Small intestine (tissue), 16 donors: ENCODE data around the gene IWS1. TPM values are rescaled to one million over a fixed set of nuclear protein-coding genes. Genes with fewer than 3 reads are reported as not detected.

Experiments used
- DNase-seq, 2 donors: peaks; one replicate each; pipeline versions ENCODE4 v3.0.0 to v3.0.0-alpha.2; 2013
- FAIRE-seq: peaks from 2 replicates; lab custom pipeline; 2012; peaks lifted over from hg19 to GRCh38; lab: Jason Lieb, UNC
- H3K27ac ChIP-seq, 3 donors: one replicate each; pipeline ENCODE4 v1.5.1; 2013; ENCODE audit warnings: low read length in 2 of 3, mild to moderate bottlenecking in 2 of 3, control low read depth in 1 of 3, inconsistent platforms in 1 of 3, low read depth in 1 of 3, moderate library complexity in 1 of 3
- H3K27me3 ChIP-seq, 3 donors: one replicate each; pipeline ENCODE4 v1.6.1; 2013; ENCODE audit warnings: low read length in 3 of 3, inconsistent platforms in 1 of 3; ENCODE audit not compliant: control insufficient read depth in 3 of 3, insufficient read depth in 3 of 3
- H3K36me3 ChIP-seq, 3 donors: one replicate each; pipeline ENCODE4 v1.6.1; 2013; ENCODE audit warnings: low read length in 3 of 3, inconsistent platforms in 1 of 3, low read depth in 1 of 3, mild to moderate bottlenecking in 1 of 3, moderate library complexity in 1 of 3; ENCODE audit not compliant: control insufficient read depth in 3 of 3, insufficient read depth in 2 of 3
- H3K4me1 ChIP-seq, 3 donors: one replicate each; pipeline ENCODE4 v1.6.1; 2013; ENCODE audit warnings: low read length in 2 of 3, inconsistent platforms in 1 of 3, low read depth in 1 of 3, mild to moderate bottlenecking in 1 of 3, moderate library complexity in 1 of 3; ENCODE audit not compliant: control insufficient read depth in 3 of 3, insufficient read depth in 2 of 3
- H3K4me3 ChIP-seq, 3 donors: one replicate each; pipeline ENCODE4 v1.5.1; 2013; ENCODE audit warnings: low read length in 3 of 3, control low read depth in 1 of 3, inconsistent platforms in 1 of 3, low read depth in 1 of 3, mild to moderate bottlenecking in 1 of 3, moderate library complexity in 1 of 3
- H3K9me3 ChIP-seq, 2 donors: one replicate each; pipeline ENCODE4 v1.6.1; 2013; ENCODE audit warnings: low read depth in 1 of 2, low read length in 1 of 2; ENCODE audit not compliant: control insufficient read depth in 2 of 2, insufficient read depth in 1 of 2
- WGBS, 3 donors: extraction: QIAGEN DNeasy Blood & Tissue Kit; methylation state at CpG; one replicate each; pipeline ENCODE4 v1.1.7; 2013; 5-methylcytosine and 5-hydroxymethylcytosine counted together
- long read RNA-seq, 10 donors: transcript quantifications; one replicate each; lab custom pipeline, GENCODE V29; 2026
- polyA plus RNA-seq, 4 donors: library from polyadenylated mRNA; stranded (reverse) in 3 of 4; unstranded in 1 of 4; fragments of 200-250 nt in 3 of 4; fragments of 120-200 nt in 1 of 4; gene quantifications; one replicate each; pipeline versions ENCODE4 v1.2.1 to v1.2.3, GENCODE V29; 2013
- donor health status: healthy with polysubstance abuse.
- donor health status: control.
- donor health status: control.
- donor health status: Bipolar disorder and iron deficiency.
- donor health status: healthy.

Gene IWS1
- polyA plus RNA-seq: 10 to 100 TPM; 23.3 to 53.0 (median 47.8) TPM
- long read RNA-seq, donor 1: 0 reads
- long read RNA-seq, donor 2: 0 reads
- long read RNA-seq, donor 3, partial matches to known transcripts: 11 of 14 reads
- long read RNA-seq, donor 3, other reads (novel, unspliced or antisense): 0 of 14 reads
- long read RNA-seq, donor 4: 0 reads
- long read RNA-seq, donor 5, partial matches to known transcripts: 0 of 1 reads
- long read RNA-seq, donor 5, other reads (novel, unspliced or antisense): 0 of 1 reads
- long read RNA-seq, donor 6, partial matches to known transcripts: 6 of 7 reads
- long read RNA-seq, donor 6, other reads (novel, unspliced or antisense): 0 of 7 reads
- long read RNA-seq, donor 7: 0 reads
- long read RNA-seq, donor 8: 0 reads
- long read RNA-seq, donor 9, partial matches to known transcripts: 0 of 2 reads
- long read RNA-seq, donor 9, other reads (novel, unspliced or antisense): 0 of 2 reads
- long read RNA-seq, donor 10, partial matches to known transcripts: 17 of 21 reads
- long read RNA-seq, donor 10, other reads (novel, unspliced or antisense): 0 of 21 reads

DNA sequence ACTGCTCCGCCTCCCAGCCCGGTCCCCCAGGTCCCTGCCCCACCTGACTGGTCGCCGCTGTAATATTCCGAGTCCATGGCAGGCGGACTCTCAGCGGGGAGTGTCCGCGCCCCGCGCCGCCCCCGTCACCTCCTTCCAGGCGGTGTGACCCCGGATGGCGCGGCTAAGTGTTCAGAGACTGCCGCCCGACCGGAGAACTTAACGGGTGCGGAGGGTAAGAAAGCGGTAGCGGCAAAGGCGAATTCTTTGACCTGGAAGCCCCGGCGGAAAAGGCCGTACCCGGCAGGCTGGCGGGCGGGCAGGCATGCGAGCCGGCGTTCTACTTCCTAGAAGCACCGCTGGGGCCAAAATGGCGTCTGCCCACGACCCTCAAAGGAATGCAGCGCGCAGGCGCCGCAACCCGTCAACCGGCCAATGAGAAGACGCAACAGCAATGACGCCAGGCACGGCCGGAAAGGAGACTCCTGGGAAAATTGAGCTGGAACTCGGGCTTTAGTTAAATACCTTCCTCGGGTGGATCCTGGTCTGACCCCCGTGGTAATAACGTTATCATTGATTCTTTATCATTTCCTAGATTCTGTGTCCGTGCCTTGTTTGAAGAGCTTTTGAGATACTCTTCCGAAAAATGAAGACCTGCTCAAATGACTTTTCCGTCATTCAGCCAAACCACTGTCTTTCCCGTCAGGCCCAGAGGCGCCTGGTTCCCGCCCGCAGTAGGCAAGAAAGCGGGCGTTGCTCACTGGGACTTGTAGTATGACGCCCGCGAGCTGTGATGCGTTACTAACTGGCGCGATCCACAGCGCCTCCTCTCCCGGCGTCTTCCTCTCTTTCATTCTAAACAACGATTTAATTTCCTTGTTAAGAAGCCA, at the start of gene IWS1:
IWS1 (minus strand) TSS at position 358 of the 869 bp plus-strand sequence; CDS start at position 77, 281 bp downstream.
- peak within 1 kb of the TSS; percentile 96 to 99 (median 99) for H3K27ac ChIP-seq
- no peaks in the 10 kb centered on the region for H3K27me3 ChIP-seq
- peaks cover 0 to 6% of the 10 kb centered on the region in 2 donors for H3K9me3 ChIP-seq
- 0 to 1% (median 0%) methylated on average over 70 of the region's 70 CpGs for WGBS, 3 donors
- H3K4me3 ChIP-seq: peak within 1 kb of the TSS; percentile 89 to 97 (median 96)
- DNase-seq (peak; percentile 98 to 99), FAIRE-seq (no peak)
- H3K4me1 ChIP-seq: peaks cover 4 to 29% (median 5%) of the 10 kb centered on the region in 3 donors
- H3K36me3 ChIP-seq: peaks cover 2 to 6% (median 3%) of the 10 kb centered on the region in 3 donors

DNA sequence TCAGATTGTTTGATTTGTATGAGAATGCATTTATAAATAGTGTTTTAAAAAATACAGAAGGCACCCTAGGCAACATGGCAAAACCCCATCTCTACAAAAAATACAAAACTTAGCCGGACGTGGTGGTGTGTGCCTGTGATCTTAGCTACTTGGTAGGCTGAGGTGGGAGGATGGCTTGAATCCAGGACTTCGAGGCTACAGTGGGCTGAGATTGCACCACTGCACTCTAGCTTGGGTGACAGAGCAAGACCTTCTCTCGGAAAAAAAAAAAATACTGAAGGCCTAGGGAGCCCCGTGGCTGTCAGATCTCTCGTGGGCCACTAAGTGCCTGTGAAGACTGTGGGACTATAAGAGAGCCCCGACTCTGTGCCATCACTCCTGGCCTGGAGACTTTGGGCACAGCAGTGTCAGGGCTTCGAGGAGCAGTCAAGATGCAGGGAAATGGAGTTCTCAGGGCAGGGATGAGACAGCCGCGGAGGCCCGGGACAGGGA, 49.7 kb upstream of the IWS1 start:
- Histone ChIP-seq H3K4me3 (no peak overlapping the region), H3K4me1 (no peaks in the 10 kb centered on the region), H3K9me3 (no peaks in the 10 kb centered on the region), H3K27ac (no peak overlapping the region), H3K27me3 (no peaks in the 10 kb centered on the region), H3K36me3 (peaks cover 4 to 81% (median 18%) of the 10 kb centered on the region in 3 donors)
- 74 to 86% (median 83%) methylated on average over 11 of the region's 11 CpGs for WGBS, 3 donors
- no peak for FAIRE-seq
- DNase-seq: no peak

DNA sequence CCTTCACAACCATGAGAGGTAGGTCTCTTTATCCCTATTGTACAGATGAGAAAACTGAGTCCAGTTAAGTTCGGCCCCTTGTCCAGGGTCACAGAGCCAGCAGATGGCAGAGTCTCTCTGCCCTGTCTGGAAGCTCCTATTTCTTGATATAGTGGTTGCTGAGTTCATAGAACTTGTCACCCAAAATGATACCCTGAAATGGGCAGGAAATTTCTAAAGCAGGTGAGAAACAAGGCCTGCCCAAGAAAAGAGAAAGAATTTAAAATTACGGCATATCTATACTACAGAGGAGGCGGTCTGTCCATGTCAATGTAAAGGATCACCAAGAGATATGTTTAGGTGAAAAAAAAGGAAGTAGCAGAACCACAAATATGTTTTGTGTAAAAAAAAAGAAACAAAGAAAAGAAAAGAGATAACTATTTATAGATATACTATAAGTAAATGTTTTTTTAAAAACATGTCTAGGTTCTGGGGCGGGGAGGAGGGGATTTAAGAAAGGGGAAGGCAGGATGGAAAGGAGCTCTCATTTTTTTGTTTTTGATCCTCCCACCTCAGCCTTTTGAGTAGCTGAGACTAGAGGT, 49.0 kb upstream of the IWS1 start:
- peaks cover 0 to 79% (median 17%) of the 10 kb centered on the region in 3 donors for H3K36me3 ChIP-seq
- FAIRE-seq: no peak
- WGBS, 3 donors: 84 to 96% (median 92%) methylated on average over 4 of the region's 4 CpGs

GRCh38 chr2:127574656-127575055, 48.4 kb upstream of the IWS1 start:
- Histone ChIP-seq H3K4me1 (no peaks in the 10 kb centered on the region), H3K36me3 (peaks cover 0 to 79% (median 17%) of the 10 kb centered on the region in 3 donors), H3K27ac (no peak overlapping the region), H3K27me3 (no peaks in the 10 kb centered on the region), H3K9me3 (no peaks in the 10 kb centered on the region), H3K4me3 (no peak overlapping the region)
- whole genome bisulfite sequencing, 3 donors: 90 to 96% (median 90%) methylated on average over 3 of the region's 3 CpGs
- no peak for DNase-seq
- no peak for FAIRE-seq

More for the DNA sequence above, 49.0 kb upstream of the IWS1 start:
- H3K27ac ChIP-seq: no peak overlapping the region
- H3K4me3 ChIP-seq: no peak overlapping the region
- DNase-seq: no peak
- no peaks in the 10 kb centered on the region for H3K4me1 ChIP-seq
- no peaks in the 10 kb centered on the region for H3K9me3 ChIP-seq
- no peaks in the 10 kb centered on the region for H3K27me3 ChIP-seq

- FAIRE-seq (no peak), DNase-seq (no peak)
- Histone ChIP-seq H3K27ac (no peak overlapping the region), H3K4me1 (no peaks in the 10 kb centered on the region), H3K4me3 (no peak overlapping the region), H3K36me3 (peaks cover 0 to 79% (median 15%) of the 10 kb centered on the region in 3 donors), H3K27me3 (no peaks in the 10 kb centered on the region), H3K9me3 (no peaks in the 10 kb centered on the region)
- WGBS, 3 donors: 94 to 96% (median 95%) methylated on average over 17 of the region's 17 CpGs
These were observed 47.5 kb upstream of the IWS1 start for GRCh38 chr2:127573771-127574170.

- H3K9me3 ChIP-seq: no peaks in the 10 kb centered on the region
- H3K4me3 ChIP-seq: no peak overlapping the region
- H3K27me3 ChIP-seq: no peaks in the 10 kb centered on the region
- WGBS, 3 donors: 94 to 100% (median 96%) methylated on average over 6 of the region's 6 CpGs
- no peaks in the 10 kb centered on the region for H3K4me1 ChIP-seq
- FAIRE-seq (no peak), DNase-seq (no peak)
- peaks cover 0 to 82% (median 15%) of the 10 kb centered on the region in 3 donors for H3K36me3 ChIP-seq
- no peak overlapping the region for H3K27ac ChIP-seq
These were observed 47.0 kb upstream of the IWS1 start for GRCh38 chr2:127573298-127573697.

- Histone ChIP-seq H3K9me3 (no peaks in the 10 kb centered on the region), H3K4me3 (no peak overlapping the region), H3K4me1 (no peaks in the 10 kb centered on the region), H3K27me3 (no peaks in the 10 kb centered on the region), H3K27ac (no peak overlapping the region), H3K36me3 (peaks cover 0 to 82% (median 13%) of the 10 kb centered on the region in 3 donors)
- FAIRE-seq: no peak
- DNase-seq: no peak
- 83 to 96% (median 89%) methylated on average over 5 of the region's 5 CpGs for WGBS, 3 donors
These were observed 46.6 kb upstream of the IWS1 start for GRCh38 chr2:127572841-127573240.
